H9 (cell line): ENCODE results near the gene RASA3. TPM values are rescaled to one million over a fixed set of nuclear protein-coding genes. Genes with fewer than 3 reads are reported as not detected.

Experiments used
- DNase-seq: peaks from one replicate; pipeline ENCODE4 v3.0.0-alpha.2; 2017
- H2AFZ ChIP-seq: one replicate; pipeline ENCODE4 v1.6.1; 2013; ENCODE audit warnings: mild to moderate bottlenecking, low read length, control low read depth, moderate library complexity
- H2AK5ac ChIP-seq: 2 replicates; pipeline ENCODE4 v1.6.1; 2013; ENCODE audit warnings: low read length, control low read depth, mixed read lengths; ENCODE audit not compliant: insufficient read length
- H2BK120ac ChIP-seq: one replicate; pipeline ENCODE4 v1.6.1; 2013; ENCODE audit warnings: low read depth, mild to moderate bottlenecking, low read length, control low read depth, inconsistent platforms; ENCODE audit not compliant: poor library complexity, severe bottlenecking
- H2BK12ac ChIP-seq: 2 replicates; pipeline ENCODE4 v1.6.1; 2013; ENCODE audit warnings: low read length, control low read depth, mixed read lengths, low read depth; ENCODE audit not compliant: insufficient read length
- H2BK15ac ChIP-seq: 2 replicates; pipeline ENCODE4 v1.6.1; 2013; ENCODE audit warnings: low read depth, low read length, control low read depth
- H2BK20ac ChIP-seq: one replicate; pipeline ENCODE4 v1.6.1; 2013; ENCODE audit warnings: low read depth, mild to moderate bottlenecking, low read length, control low read depth, inconsistent platforms; ENCODE audit not compliant: poor library complexity, severe bottlenecking
- H2BK5ac ChIP-seq: 2 replicates; pipeline ENCODE4 v1.6.1; 2013; ENCODE audit warnings: low read length, control low read depth, mixed read lengths; ENCODE audit not compliant: insufficient read length
- H3K14ac ChIP-seq: 2 replicates; pipeline ENCODE4 v1.6.1; 2013; ENCODE audit warnings: low read length, control low read depth; ENCODE audit not compliant: insufficient read depth
- H3K18ac ChIP-seq: 2 replicates; pipeline ENCODE4 v1.6.1; 2013; ENCODE audit warnings: low read depth, mild to moderate bottlenecking, mixed read lengths, low read length, control low read depth; ENCODE audit not compliant: insufficient read length
- H3K23ac ChIP-seq: 2 replicates; pipeline ENCODE4 v1.6.1; 2013; ENCODE audit warnings: low read length, control low read depth, mixed read lengths, low read depth; ENCODE audit not compliant: insufficient read length
- H3K23me2 ChIP-seq: 2 replicates; pipeline ENCODE4 v1.6.1; 2013; ENCODE audit warnings: low read depth, mild to moderate bottlenecking, mixed read lengths, low read length, control low read depth; ENCODE audit not compliant: insufficient read length, poor library complexity, severe bottlenecking
- H3K27ac ChIP-seq: 2 replicates; pipeline ENCODE4 v1.5.1; 2013; ENCODE audit warnings: low read length, control low read depth, mixed read lengths, low read depth; ENCODE audit not compliant: insufficient read length
- H3K27me3 ChIP-seq: 2 replicates; pipeline ENCODE4 v1.6.1; 2013; ENCODE audit warnings: low read length, control low read depth, inconsistent platforms; ENCODE audit not compliant: insufficient read depth
- H3K4ac ChIP-seq: 2 replicates; pipeline ENCODE4 v1.6.1; 2013; ENCODE audit warnings: low read depth, mild to moderate bottlenecking, control low read depth, inconsistent platforms, low read length, moderate library complexity
- H3K4me1 ChIP-seq: 2 replicates; pipeline ENCODE4 v1.6.1; 2013; ENCODE audit warnings: low read length, control low read depth, inconsistent platforms; ENCODE audit not compliant: insufficient read depth
- H3K4me2 ChIP-seq: 2 replicates; pipeline ENCODE4 v1.6.1; 2013; ENCODE audit warnings: low read length, control low read depth, mixed read lengths; ENCODE audit not compliant: insufficient read length, insufficient read depth
- H3K56ac ChIP-seq: 2 replicates; pipeline ENCODE4 v1.6.1; 2013; ENCODE audit warnings: low read depth, mild to moderate bottlenecking, mixed read lengths, low read length, control low read depth; ENCODE audit not compliant: insufficient read length
- H3K79me1 ChIP-seq: 2 replicates; pipeline ENCODE4 v1.6.1; 2013; ENCODE audit warnings: low read depth, mild to moderate bottlenecking, moderate library complexity, low read length, control low read depth, inconsistent platforms; ENCODE audit not compliant: insufficient read depth, poor library complexity, severe bottlenecking
- H3K79me2 ChIP-seq: 2 replicates; pipeline ENCODE4 v1.6.1; 2013; ENCODE audit warnings: low read length, control low read depth, inconsistent platforms; ENCODE audit not compliant: insufficient read depth
- H3K9ac ChIP-seq: 2 replicates; pipeline ENCODE4 v1.6.1; 2013; ENCODE audit warnings: low read length, control low read depth, mixed read lengths; ENCODE audit not compliant: insufficient read length; ENCODE audit errors: extremely low read depth
- H3K9me3 ChIP-seq: one replicate; pipeline ENCODE4 v1.6.1; 2013; ENCODE audit warnings: low read depth, low read length, inconsistent platforms; ENCODE audit not compliant: control insufficient read depth
- H3T11ph ChIP-seq: one replicate; pipeline ENCODE4 v1.6.1; 2013; ENCODE audit warnings: mild to moderate bottlenecking, low read length, control low read depth, inconsistent platforms
- H4K20me1 ChIP-seq: one replicate; pipeline ENCODE4 v1.6.1; 2013; ENCODE audit not compliant: control insufficient read depth, insufficient read length, insufficient read depth
- H4K5ac ChIP-seq: 2 replicates; pipeline ENCODE4 v1.6.1; 2013; ENCODE audit warnings: low read depth, mild to moderate bottlenecking, mixed read lengths, low read length, control low read depth; ENCODE audit not compliant: insufficient read length
- H4K8ac ChIP-seq: replicated peaks from 2 replicates; pipeline ENCODE4 v1.6.1; 2013; ENCODE audit warnings: low read length, control low read depth, mixed read lengths, low read depth; ENCODE audit not compliant: insufficient read length
- H4K91ac ChIP-seq: 2 replicates; pipeline ENCODE4 v1.6.1; 2013; ENCODE audit warnings: low read depth, mild to moderate bottlenecking, moderate library complexity, mixed read lengths, low read length, control low read depth; ENCODE audit not compliant: insufficient read length
- H3K27ac Mint-ChIP-seq, 3 experiments: 2 replicates in 2 of 3; 3 replicates in 1 of 3; pipeline ENCODE4 v1.8.0; 2020 to 2021; ENCODE audit warnings: mixed read lengths in 3 of 3, mild to moderate bottlenecking in 1 of 3, moderate library complexity in 1 of 3
- H3K27me3 Mint-ChIP-seq: 2 replicates; pipeline ENCODE4 v1.8.0; 2021; ENCODE audit warnings: low read depth, mild to moderate bottlenecking, moderate library complexity, mixed read lengths
- H3K36me3 Mint-ChIP-seq, 3 experiments: 2 replicates in 2 of 3; 3 replicates in 1 of 3; pipeline ENCODE4 v1.8.0; 2020 to 2021; ENCODE audit warnings: low read depth in 3 of 3, mixed read lengths in 3 of 3; ENCODE audit not compliant: insufficient read depth in 1 of 3
- H3K4me1 Mint-ChIP-seq, 2 experiments: 2 replicates each; pipeline ENCODE4 v1.8.0; 2020; ENCODE audit warnings: mixed read lengths in 2 of 2
- H3K4me3 Mint-ChIP-seq, 2 experiments: 2 replicates in 1 of 2; 3 replicates in 1 of 2; pipeline ENCODE4 v1.8.0; 2020 to 2021; ENCODE audit warnings: mild to moderate bottlenecking in 2 of 2, mixed read lengths in 2 of 2, moderate library complexity in 1 of 2
- H3K9me3 Mint-ChIP-seq, 2 experiments: 2 replicates in 1 of 2; 3 replicates in 1 of 2; pipeline ENCODE4 v1.8.0; 2020; ENCODE audit warnings: mild to moderate bottlenecking in 2 of 2, mixed read lengths in 2 of 2, moderate library complexity in 1 of 2
- WGBS: extraction: QIAGEN DNeasy Blood & Tissue Kit; methylation state at CpG from one replicate; pipeline ENCODE4 v1.1.7; 2013; ENCODE audit warnings: missing lambda C conversion rate, low lambda C conversion rate, mixed read lengths; ENCODE audit not compliant: insufficient read length; ENCODE audit errors: extremely low coverage; 5-methylcytosine and 5-hydroxymethylcytosine counted together
- total RNA-seq: library from RNA; stranded (reverse); gene quantifications from 2 replicates; pipeline ENCODE4 v1.2.1, GENCODE V29; 2021
- TF ChIP-seq, protein P1 (sequence below): fragments of 200-600 bp; sonication (generic); conservative IDR thresholded peaks from 3 replicates; pipeline ENCODE4 v1.8.0; 2021; ENCODE audit warnings: antibody characterized with exemption, mild to moderate bottlenecking

RASA3 gene
- total RNA-seq, 1 experiment from 2014 or later, result 12.3 TPM

DNA sequence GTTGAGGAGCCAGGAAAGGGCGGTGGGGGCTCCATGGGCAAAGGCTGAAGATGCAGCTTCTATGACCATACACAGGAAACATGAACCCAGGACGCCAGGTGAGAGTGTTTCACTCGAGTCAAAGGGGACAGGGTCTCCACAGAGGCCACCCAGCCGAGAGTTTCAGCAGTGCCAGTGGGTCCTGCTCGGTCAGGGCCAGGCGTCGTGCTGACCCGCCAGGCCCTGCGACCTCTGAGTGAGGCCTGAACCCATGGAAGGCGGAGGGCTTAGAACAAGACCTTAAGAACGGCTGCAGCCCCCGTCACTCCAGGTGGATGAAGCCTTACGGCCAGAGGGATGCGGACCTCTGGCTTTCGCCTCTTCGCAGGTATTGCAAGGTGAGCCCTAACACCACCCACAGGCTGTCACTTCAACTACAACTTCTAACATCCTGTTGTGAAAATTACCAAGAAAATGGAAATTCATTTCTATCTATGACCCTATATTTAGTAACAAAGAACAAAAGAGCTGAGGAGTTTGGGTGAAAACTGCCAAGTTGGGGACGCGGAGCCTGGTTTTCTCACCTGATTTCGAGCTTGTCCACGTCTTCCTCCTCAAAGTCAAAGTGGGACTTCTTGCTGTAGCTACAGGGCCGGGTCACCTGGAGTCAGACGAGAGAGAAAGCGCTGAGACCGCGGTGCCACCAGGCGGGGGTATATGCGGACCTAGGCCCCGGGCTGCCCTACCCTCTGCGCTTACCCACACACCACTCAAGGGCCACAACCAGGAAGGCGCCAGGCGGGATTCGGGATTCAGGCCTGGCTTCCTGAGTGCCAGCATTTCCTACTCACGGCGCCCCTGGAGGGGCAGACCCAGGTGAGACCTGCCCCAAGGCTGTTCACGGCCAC lies 108.5 kb downstream of the RASA3 start:
- H3K56ac ChIP-seq, result no peak overlapping the region
- no peaks in the 10 kb centered on the region for H3K9me3 ChIP-seq
- H3K18ac ChIP-seq, result no peak overlapping the region
- no peak overlapping the region for H3K14ac ChIP-seq
- H2BK120ac ChIP-seq, result no peak overlapping the region
- no peaks in the 10 kb centered on the region for H3K79me1 ChIP-seq
- no peak overlapping the region for H3K9ac ChIP-seq
- H2BK12ac ChIP-seq, result no peak overlapping the region
- no peak overlapping the region for H4K91ac ChIP-seq
- no peak overlapping the region for H3K27ac ChIP-seq
- no CpG with 5 or more reads among the region's 35 CpGs for WGBS
- no peaks in the 10 kb centered on the region; the same call in 1 of the 2 replicates for H3K4me1 ChIP-seq
- TF ChIP-seq, protein P1, sequence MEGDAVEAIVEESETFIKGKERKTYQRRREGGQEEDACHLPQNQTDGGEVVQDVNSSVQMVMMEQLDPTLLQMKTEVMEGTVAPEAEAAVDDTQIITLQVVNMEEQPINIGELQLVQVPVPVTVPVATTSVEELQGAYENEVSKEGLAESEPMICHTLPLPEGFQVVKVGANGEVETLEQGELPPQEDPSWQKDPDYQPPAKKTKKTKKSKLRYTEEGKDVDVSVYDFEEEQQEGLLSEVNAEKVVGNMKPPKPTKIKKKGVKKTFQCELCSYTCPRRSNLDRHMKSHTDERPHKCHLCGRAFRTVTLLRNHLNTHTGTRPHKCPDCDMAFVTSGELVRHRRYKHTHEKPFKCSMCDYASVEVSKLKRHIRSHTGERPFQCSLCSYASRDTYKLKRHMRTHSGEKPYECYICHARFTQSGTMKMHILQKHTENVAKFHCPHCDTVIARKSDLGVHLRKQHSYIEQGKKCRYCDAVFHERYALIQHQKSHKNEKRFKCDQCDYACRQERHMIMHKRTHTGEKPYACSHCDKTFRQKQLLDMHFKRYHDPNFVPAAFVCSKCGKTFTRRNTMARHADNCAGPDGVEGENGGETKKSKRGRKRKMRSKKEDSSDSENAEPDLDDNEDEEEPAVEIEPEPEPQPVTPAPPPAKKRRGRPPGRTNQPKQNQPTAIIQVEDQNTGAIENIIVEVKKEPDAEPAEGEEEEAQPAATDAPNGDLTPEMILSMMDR, result peak; percentile 34; the same call in 1 of the 3 replicates
- H4K5ac ChIP-seq, result no peak overlapping the region
- Mint-ChIP-seq H3K4me1 (peaks cover 3 to 36% of the 10 kb centered on the region in 2 experiments; a peak in 3 of 4 replicates), H3K36me3 (peaks cover 0 to 14% (median 2%) of the 10 kb centered on the region in 3 experiments; a peak in 4 of 7 replicates), H3K27me3 (no peaks in the 10 kb centered on the region), H3K4me3 (no peak overlapping the region), H3K9me3 (no peaks in the 10 kb centered on the region), H3K27ac (peak overlapping the region in 2 of 3 experiments; percentile 60 to 61; a peak in 1 of 7 replicates)
- no peak for DNase-seq
- H3K4me2 ChIP-seq, result no peak overlapping the region
- H2BK15ac ChIP-seq, result no peak overlapping the region
- no peak overlapping the region for H3K23ac ChIP-seq
- H2AFZ ChIP-seq, result no peak overlapping the region
- no peak overlapping the region for H2BK20ac ChIP-seq
- no peak overlapping the region for H4K8ac ChIP-seq
- H3K4ac ChIP-seq, result no peak overlapping the region
- H2BK5ac ChIP-seq, result no peak overlapping the region
- H3K27me3 ChIP-seq, result no peaks in the 10 kb centered on the region
- no peaks in the 10 kb centered on the region for H4K20me1 ChIP-seq
- H3T11ph ChIP-seq, result no peak overlapping the region
- no peaks in the 10 kb centered on the region for H3K23me2 ChIP-seq
- no peak overlapping the region for H2AK5ac ChIP-seq
- no peaks in the 10 kb centered on the region for H3K79me2 ChIP-seq
